HG03460 (cell line): ENCODE measurements around the gene TBC1D22A.

Experiments
- ATAC-seq: cut with Tn5 transposase; IDR thresholded peaks from one replicate; pipeline ENCODE4 v1.9.1; 2021; ENCODE audit not compliant: unreplicated experiment

The TBC1D22A gene

DNA sequence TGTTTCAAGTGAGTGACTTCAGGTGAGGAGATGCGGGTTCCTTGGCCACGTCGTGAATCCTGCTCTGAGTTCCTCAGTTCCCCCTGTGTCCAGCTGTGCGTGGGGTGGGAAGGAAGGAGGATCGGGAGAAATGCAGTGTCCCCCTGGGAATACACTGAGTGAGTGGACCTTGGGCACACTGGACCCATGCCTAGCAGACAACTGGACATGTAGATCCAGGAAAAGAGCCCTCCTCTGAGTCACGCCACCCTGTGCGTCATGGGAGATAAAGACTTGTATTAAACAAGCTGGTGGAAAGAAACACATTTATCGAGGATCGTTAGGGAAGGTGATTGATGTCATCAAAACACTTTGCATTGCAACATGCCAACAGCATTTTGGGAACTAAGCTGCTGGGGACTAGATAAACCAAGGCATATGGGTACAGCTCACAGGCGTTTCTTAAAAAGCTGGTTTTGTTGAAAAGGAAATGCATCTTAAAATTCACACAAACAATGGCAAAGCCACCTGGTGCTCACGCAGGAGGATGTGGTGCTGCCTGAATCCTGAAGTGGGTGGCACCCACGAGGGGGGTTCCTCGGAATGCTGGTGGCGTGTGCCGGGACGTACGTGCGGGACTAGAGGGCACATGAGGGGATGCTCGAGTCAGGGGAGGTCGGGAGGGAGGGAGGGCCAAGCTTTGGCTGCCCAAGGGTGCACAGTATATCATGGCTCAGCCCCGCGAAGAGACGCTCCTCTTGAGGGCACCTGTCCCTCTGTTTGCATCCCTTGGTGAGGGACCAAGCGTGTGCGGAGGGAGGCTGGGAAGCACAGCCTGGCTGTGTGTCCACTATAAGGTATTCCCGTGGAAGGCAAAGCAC, 303.5 kb downstream of the TBC1D22A start:
- ATAC-seq: no peak

DNA sequence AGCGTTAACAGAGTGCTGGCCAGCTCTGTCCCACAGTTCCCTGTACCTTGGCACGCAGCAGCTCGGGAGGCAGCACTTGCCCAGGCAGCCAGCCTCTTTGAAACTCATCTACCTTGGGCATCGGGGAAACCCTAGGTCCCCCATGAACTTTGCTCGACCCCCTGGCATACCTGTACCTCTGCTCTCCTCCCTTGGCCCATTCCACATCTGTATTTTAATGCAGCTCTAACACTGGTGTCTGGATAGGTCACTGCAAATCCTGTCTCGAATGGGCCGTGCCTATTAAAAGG, 304.1 kb downstream of the TBC1D22A start:
- ATAC-seq: no peak

DNA sequence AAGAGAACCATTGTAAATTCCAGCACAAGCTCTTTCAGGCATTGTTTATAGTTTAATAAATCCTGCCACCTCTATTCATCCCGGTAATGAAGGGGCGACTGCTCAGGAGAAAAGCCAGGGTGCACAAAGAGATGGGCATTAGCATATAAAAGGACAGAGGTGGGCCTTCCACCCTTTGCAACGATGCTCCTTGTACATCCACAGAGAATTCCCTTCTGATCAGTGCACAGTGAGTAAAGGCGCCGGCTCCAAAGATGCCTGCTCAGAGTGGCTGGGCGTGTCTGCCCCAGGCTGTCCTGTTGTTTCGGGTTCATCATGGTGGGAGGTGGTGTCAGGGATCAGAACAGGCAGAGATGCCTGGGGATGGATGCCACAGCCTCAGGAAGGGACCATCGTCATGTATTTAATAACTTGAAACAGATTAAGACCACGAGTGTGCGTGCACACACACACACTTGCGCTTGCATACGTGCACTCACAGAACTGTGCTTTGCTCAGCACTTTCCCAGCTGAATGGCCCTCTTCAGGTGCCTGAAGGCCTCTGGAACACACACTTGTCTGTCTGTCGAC, 305.0 kb downstream of the TBC1D22A start:
- ATAC-seq: no peak

DNA sequence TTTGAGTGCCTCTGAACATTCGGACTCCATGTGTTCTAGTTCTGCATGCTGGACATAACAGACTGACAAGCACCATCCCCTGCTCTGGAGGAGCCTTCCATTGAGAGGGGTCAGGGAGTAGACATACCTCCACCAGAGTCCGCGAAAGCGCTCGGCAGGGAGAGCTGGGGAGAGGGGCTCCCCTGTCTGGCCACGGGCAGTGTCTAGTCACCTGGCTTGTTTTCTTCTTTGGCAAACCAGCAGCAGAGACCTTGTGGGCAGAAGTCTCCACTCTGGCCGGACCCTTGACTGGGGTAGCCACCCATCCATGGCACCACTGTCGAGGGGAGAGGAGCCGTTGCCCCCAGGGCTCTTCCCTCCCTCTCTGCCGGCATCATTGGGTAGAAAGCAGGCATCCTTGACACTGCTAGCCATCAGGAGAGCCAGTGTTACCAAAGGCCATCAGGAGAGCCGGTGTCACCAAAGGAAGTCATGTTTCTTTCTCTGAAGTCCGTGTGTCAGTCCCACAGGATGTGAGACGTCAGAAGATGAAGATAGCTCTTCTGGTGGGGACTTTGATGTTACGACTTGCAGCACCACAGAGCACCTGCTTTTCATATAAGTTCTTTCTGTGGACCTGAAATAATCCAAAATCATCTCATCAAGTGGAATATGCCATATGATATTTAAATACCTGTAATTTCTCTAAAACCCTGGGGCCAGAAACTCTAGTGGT, 305.6 kb downstream of the TBC1D22A start:
- no peak for ATAC-seq

DNA sequence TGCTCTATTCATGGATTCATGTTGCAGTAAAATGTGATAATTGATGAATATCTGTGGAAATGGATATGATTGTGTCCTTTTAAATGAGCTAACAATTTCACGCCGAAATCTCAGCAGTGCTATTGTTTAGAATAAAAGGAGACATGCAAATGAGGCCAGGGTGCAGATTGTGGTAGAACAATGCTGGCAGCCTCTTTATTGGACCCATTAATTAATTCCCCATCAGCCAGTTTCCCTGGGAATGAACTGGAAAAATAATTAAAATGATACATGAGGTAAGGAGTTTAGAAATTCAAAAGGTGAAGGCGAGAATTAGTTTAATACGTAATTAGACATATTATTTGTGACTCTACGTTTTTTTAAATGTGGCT, 306.2 kb downstream of the TBC1D22A start:
- ATAC-seq: no peak

DNA sequence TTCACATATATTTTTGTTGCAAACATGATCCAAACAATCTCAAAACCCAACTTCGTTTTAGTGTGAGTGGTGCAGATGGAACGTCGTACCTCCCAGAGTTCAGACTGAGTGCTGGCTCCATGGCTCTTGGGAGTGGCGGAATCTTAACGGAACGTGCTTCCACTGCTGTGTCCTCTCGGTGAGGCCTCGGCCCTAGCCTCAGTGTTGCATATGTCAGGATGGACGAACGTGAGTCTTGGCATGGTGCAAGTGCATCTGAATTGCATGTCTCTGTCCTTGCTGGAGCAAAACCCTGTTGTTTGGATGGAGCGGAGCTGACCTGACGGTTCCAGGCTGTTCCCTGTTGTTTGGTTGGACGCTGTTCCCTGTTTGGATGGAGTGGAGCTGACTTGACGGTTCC, 306.8 kb downstream of the TBC1D22A start:
- ATAC-seq: no peak

DNA sequence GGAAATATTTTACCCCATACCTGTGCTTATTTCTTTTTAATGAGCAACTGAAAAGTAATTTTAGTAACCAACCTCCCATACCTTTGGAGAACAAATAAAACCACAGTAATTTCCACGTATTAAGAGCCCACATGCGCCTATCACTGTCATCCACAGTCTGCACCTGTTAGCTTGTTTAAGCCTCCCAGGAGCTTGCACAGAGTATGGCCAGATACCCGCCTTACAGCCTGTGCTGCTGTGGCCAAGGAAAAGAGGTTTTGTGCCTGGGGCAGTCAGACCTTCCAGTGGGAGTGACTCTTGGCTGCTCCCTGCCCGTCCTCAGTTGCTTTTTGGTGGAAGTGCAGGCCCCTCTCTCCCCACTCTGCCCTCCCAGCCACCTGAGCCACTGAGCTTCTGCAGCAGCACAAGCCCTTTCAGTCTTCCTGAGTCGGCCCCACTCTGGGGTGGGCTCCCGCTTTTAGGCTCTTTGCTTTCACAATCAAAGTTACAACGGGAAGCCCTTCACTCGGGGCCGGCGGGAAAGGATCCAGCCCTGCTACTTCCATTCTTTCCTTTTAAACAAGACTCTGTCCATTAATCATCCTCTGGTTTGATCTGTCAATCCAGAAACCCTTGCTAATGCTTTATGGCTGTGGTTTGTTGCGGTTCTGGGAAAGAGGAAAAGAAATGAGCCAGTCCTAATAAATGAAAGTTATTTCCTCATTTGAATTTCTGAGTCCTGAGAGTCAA, 308.8 kb downstream of the TBC1D22A start:
- ATAC-seq: no peak

DNA sequence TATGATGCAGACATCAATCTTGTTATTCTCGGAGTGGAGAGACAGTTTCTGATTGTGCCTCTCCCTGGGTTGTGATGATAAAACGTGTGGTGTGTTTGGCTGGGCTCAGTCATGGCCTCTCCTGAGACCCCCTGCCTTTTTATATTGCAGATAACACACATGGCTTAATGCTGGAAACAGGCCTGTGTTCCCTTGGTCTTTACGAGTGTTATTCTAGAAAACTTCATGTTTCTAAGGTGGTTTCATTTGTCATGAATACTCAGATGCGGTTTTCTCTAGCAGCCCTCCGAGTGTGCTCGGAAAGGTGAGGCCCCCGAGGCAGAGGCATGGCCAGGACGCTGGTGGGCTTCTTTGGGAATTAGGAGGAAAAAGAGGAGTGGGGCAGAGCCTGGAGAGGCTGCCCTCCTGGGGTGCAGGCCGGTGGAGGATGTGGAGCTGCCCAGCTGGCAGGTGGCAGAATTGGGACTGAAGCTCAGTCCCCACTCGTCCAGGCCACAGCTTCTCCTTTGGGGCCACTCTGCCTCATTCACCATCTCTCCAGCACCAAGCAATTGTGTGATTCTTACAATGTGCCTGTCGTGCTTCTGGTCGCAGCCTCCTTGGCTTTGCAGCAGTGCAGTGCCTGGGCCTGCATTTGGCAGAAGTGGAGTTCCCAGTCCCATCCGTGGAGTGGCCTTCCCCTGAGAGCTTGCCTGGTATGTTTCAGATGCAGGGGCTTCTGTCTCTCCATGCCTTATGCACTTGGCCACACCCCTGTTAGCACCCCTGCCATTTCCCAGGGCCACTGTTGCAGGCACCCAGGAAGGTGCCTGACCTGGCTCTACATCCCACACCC, 309.6 kb downstream of the TBC1D22A start:
- no peak for ATAC-seq

DNA sequence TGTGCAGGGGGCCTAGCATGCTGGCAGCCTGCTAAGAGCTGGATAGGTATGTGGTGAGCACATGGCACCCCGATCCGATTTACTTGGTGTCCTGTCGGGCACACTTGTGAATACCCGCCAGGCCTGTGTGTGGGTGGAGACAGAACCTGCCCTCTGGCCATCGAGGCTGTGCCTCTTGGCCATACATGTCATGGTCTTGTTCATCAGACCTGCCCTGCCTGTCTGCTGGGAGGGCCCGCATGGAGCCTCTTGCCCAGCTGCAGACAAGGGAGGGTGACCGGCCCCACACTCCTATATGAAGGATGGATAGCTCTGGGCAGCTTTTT, 310.2 kb downstream of the TBC1D22A start:
- ATAC-seq: no peak

DNA sequence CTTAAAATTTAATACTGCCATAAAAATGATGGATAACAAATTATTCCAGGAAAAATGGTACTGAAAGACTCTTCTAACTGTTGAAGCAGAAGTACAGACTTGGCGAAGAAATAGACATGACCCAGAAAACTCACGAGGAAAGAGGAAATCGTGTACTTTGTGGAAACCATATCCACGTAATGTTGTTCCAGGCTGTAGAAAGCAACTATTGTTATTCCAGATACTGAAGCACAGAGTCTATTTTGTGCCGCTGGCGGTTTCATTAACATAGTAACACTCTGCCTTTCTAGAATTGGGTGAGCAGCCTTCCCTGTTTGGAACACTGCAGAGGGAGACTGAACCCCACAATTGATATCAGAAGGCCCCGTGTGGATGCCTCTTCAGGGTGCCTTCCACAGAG, 310.6 kb downstream of the TBC1D22A start:
- ATAC-seq: no peak

DNA sequence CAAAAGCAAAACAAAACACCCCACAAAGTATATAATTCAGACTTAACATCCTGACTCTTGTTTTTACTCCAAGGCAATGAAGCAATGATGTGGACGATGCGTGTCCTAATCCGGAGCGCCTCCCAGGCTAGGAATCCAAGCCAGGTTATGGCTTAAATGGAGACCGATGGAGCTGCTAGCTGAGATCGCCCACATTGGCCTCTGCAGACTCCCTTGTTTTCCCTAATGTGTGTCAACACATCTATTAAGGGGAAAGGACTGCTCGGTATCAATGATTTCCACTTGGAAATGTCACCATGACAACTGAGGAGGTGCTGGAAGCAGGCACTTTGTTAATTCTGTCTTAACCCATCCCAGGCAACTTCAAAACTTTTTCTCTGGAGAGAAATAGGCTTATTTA, 311.7 kb downstream of the TBC1D22A start:
- no peak for ATAC-seq

DNA sequence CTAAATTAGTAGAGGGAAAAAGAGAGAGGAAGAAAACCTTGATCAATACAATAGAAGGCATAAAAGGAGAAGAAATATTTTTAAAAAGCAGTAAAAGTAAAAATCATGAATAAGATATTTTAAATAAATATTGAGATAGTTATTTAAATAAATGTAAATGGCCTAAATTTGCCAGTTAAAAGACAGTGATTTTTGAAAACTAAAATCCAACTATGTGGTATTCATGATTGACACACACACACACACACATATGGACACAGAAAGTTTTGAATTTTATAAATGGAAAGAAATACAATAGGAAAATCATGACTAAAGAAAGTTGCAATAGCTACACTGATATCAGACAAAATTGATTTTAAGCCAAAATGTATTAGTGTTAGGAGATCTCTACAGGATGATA, 313.1 kb downstream of the TBC1D22A start:
- ATAC-seq: no peak

DNA sequence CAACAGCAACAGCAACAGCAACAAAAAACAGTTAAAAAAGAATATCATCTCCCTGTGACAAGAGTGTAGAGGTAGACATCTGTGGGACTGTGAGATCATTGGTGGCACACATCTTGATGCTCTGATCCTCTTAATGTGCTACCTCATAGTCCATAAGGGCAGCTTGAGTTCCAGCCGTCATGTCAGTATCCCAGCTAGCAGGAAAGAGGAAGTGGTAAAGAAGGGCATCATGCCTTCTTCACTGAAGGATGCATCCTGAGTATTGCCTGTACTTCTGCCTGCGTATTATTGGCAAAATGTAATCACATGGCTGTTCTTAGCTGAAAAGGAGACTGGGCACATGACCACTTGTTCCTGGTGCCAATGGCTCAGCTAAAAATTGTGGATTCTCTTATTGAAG, 314.3 kb downstream of the TBC1D22A start:
- ATAC-seq: no peak

DNA sequence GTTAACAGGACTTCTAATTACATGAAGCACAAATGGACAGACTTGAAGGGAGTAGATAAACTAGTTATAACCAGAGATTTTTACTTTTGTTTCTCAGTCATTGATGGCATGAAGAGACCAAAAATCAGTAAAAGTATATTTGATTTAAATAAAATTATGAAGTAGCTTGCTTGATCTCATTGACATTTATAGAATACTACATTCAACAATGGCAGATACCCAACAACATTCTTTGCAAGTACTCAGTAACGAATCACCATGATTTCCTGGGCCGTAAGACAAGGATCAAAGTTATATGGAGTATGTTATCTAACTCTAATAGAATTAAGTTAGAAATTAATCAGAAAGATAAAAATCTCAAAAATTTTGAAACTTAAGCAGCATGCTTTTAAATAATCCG, 317.6 kb downstream of the TBC1D22A start:
- ATAC-seq: no peak

DNA sequence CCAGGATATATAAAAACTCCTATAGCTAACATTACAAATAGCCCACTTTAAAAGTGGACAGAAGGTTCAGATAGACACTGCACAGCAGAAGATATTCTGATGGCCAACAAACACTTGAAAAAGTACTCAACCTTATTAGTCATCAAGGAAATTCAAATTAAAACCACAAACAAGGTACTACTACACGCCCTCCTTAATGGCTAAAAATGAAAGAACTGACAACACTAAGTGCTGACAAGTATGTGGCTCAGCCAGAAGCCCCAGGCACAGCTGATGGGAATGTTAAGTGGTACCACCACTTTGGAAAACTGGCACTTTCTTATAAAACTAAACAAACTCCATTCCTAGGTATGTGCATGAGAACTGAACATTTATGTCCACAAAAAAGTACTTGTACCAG, 320.1 kb downstream of the TBC1D22A start:
- no peak for ATAC-seq

DNA sequence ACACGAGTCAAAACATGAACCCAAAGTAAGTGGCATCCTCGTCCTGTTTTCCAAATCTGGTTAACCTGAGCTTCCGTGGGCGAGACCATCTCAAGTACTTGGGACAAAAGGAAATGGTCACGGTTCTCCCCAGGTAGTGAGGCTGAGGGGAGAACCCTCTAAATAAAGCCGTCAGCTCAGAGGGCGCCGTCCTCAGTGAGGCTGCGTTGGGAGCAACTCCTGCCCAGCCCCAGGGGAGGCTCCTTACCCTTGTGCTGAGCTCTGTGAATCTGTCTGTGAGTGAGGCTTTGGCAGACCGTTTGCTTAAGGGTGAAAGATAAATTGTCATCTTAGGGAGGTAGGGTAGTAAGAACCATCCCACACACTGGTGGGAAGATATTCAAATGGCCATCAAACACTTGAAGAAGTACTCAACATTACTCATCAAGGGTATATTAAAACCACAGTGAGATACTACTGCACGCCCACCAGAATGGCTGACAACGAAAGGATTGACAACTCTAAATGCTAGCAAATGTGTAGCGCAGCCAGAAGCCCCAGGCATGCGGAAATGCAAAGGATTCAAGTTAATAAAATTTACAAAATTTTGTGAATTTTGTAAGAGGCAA, 321.0 kb downstream of the TBC1D22A start:
- ATAC-seq: no peak

DNA sequence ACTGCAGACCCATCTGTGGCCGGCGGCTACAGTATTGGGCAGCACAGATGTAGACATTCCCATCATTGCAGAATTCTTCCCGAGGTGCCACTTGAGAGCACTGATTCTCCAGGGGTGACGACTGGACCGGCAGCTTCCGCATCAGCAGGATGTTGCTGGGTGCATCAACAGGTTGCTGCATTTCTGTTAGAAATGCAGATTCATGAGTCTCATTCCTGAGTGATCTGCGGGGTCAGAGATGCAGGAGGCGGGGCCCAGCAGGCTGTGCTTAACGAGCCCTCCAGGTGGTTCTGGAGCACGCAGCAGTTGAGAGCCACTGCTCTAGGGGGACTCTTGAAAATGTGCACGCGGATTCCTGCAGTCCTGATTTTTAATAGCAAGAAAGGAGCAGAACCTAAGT, 321.8 kb downstream of the TBC1D22A start:
- no peak for ATAC-seq

DNA sequence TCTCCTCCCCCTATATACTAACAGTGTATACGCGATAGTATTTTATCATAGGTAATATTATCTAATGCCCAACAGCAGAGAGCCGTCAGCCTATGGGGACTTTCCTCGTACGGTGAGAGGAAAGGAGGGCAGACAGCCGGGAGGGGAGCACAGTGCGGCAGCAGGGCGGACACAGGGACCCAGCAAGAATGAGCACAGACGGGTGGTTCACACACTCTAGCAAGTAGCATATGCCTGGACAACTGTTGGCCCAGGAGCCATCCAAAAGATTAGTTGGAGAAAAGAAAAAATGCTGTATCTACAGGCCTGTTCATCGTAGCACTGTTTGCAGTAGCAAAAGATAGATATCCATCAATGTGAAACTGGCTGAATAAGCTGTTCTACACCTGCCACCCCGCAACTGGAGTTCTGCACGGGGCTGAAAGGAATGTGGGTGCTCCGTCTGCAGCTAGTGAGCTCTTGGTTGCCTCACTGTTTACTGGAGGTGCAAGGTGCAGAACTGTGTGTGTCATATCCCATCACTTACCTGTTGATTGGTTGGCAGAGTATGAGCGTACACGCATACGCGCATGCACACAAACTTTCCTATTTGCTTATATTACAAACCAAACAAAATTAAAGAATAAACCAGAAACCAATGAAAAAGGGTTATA, 324.3 kb downstream of the TBC1D22A start:
- ATAC-seq: no peak

DNA sequence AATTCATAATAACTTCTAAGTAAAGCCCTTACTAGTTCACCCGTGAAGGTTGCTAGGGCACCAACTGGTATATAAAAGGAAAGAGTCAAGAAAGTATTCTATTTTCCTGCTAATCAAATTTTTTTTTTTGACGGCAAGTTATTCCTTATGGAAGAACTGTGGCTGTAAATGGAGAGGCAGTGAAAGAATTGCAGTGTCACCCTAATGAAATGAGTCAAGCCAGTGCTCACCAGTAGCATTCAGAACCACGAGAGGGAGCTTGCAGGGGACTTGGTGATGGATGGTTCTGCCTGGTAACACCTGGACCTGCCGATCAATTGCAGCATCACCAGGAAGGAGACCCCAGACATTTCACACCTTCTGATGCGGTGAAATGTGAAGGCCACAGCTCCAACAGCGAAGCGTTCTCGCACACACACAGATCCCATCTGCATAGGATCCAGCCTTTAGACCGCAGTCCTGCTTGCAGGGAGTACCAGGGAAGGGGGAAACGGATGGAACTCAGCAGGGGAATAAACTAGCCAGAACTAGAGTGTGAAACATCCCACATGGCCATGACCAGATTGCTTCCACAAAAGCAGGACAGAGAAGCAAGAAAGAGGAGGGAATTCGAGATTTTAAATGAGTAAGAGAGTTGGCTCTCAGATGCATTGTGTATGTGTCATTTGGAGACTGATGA, 326.2 kb downstream of the TBC1D22A start:
- no peak for ATAC-seq

DNA sequence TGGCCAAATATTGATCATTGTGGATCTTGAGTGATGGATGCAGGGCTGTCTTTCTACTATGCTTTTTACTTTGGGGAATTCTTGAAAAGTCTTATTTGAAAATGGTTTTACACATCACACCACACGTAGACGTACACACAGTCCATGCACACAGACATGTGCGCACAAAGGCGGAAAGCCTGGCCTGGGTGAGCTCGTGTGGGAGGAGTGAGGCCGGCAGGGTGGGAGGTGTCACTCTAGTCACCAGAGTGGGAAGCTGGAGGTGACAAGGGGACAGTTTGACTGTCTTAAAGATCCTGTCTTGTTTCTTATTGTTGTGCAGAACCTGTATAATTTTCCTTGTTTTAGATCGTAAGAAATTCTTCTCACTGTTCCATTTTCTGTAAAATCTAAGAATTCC, 326.9 kb downstream of the TBC1D22A start:
- ATAC-seq: no peak
